Measurements from ENCODE around the gene RNF5.
"Not testable (repeated sequence)": the region's sequence is repeated elsewhere in the genome, so short reads cannot be mapped to it uniquely, and the experiment has no call there.

RNF5 gene

GRCh38 chr6:32190911-32191677, 12.9 kb downstream of the RNF5 start:
- Histone ChIP-seq H3K4me3 (ENCODE audit: low read length) (peak overlapping the region; percentile 83), H3K27ac (ENCODE audit: low read depth, low read length) (peak overlapping the region; percentile 90), H3F3A (ENCODE audit: control insufficient read depth, insufficient read depth) (peaks cover 18% of the 10 kb centered on the region), H3K36me3 (ENCODE audit: control insufficient read depth, low read length) (peaks cover 48% of the 10 kb centered on the region), H3K4me2 (ENCODE audit: low read length) (peak overlapping the region; percentile 100), H3K4me1 (ENCODE audit: control insufficient read depth, low read length) (peaks cover 75% of the 10 kb centered on the region), H4K20me1 (ENCODE audit: control insufficient read depth, insufficient read depth, low read depth, low read length) (no peaks in the 10 kb centered on the region), H3K79me2 (ENCODE audit: control insufficient read depth, low read length) (peaks cover 57% of the 10 kb centered on the region), H3K27me3 (ENCODE audit: control insufficient read depth, low read length) (no peaks in the 10 kb centered on the region), H3K9me3 (ENCODE audit: control insufficient read depth, insufficient read depth, low read length) (no peaks in the 10 kb centered on the region), H3K9me2 (replicated peaks; ENCODE audit: control insufficient read depth, low read length) (no peaks in the 10 kb centered on the region)
- TF ChIP-seq CTCF (IDR thresholded peaks at IDR 0.05; ENCODE audit: low read depth, low read length, poor library complexity, severe bottlenecking), result no peak
- no peak for TF ChIP-seq EZH2phosphoT487 (IDR thresholded peaks at IDR 0.05; ENCODE audit: borderline replicate concordance, low read length)

DNA sequence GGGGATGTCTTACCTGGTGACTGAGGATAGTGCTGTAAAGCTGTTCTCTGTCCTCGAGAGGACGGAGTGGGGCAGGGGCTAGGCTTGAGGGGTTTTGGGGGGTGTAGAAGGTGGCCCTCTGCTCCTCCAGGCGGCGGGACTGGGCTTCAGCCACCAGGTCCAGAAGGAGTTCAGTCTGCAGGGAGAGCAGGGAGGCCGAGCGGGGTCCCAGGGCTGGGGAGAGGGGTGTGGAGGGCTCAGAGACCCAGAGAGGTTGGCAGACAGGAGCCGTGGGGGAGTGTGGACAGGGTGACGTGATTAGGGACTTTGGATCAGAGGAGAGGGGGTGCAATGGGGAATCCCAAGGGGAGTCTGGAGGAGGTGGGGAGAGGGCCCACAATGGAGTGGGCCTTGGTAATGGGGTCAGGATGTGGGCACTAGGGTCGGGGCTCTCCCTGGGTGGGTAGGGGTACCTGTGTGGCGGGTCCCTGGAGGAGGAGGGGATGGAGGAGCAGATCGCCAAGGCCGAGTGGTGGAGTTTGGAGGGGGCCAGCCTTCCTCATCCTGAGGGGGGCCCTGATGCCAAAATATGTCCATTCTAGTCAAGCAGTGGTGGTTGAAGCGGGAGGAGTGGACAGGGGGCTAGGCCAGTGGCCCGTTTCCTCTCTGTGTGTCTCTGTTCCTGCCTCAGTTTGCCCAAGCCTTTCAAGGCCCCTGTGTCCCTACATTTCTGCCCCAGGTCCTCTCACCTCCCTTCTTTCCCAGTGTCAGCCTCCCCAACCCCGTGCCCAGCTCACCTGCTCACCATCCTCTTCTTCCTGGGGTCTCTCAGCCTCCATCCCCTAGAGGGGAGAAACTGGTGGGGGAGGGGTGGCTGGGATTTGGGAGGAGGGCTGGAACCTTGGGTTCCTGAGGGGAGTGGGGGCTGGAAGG, 13.7 kb downstream of the RNF5 start:
- Histone ChIP-seq H3K9me3 (ENCODE audit: control insufficient read depth, insufficient read depth, low read length) (no peaks in the 10 kb centered on the region), H3K79me2 (ENCODE audit: control insufficient read depth, low read length) (peaks cover 57% of the 10 kb centered on the region), H3K4me1 (ENCODE audit: control insufficient read depth, low read length) (peaks cover 75% of the 10 kb centered on the region), H3K9me2 (replicated peaks; ENCODE audit: control insufficient read depth, low read length) (no peaks in the 10 kb centered on the region), H3K4me3 (ENCODE audit: low read length) (peak overlapping the region; percentile 83), H3K4me2 (ENCODE audit: low read length) (peak overlapping the region; percentile 100), H3F3A (ENCODE audit: control insufficient read depth, insufficient read depth) (peaks cover 18% of the 10 kb centered on the region), H3K36me3 (ENCODE audit: control insufficient read depth, low read length) (peaks cover 41% of the 10 kb centered on the region), H3K27ac (ENCODE audit: low read depth, low read length) (peak overlapping the region; percentile 90), H4K20me1 (ENCODE audit: control insufficient read depth, insufficient read depth, low read depth, low read length) (no peaks in the 10 kb centered on the region), H3K27me3 (ENCODE audit: control insufficient read depth, low read length) (no peaks in the 10 kb centered on the region)
- TF ChIP-seq EZH2phosphoT487 (IDR thresholded peaks at IDR 0.05; ENCODE audit: borderline replicate concordance, low read length) (no peak), CTCF (IDR thresholded peaks at IDR 0.05; ENCODE audit: low read depth, low read length, poor library complexity, severe bottlenecking) (no peak)

DNA sequence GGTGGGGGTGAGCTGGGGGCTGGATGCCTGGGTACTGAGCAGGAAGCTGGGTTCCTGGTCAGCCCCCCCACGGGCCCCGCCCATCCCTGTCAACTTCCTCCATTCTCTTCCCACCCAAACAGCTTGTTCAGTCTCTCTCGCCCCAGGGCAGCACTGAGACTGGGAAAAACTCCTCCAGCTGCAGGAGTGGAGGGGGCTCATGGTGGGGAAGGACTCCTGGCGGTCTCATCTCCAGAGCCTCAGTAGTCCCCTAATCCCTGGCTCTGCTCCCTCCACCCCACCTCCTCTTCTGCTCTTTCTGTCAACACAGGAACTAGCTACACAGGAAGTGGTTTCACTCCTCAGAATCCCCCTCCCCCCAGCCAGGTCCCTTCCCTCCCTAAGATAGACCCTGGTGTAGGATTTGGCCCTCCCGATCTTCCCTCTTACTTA, 14.4 kb downstream of the RNF5 start, which contains the start of gene GPSM3:
GPSM3 (minus strand) TSS at position 36 of the 432 bp plus-strand sequence. CDS start 130 bp downstream, outside the sequence.
- H3K9me3 ChIP-seq (ENCODE audit: control insufficient read depth, insufficient read depth, low read length), result no peaks in the 10 kb centered on the region
- TF ChIP-seq EZH2phosphoT487 (IDR thresholded peaks at IDR 0.05; ENCODE audit: borderline replicate concordance, low read length) (no peak), CTCF (IDR thresholded peaks at IDR 0.05; ENCODE audit: low read depth, low read length, poor library complexity, severe bottlenecking) (no peak)
- peak within 1 kb of the TSS; percentile 83 for H3K4me3 ChIP-seq (ENCODE audit: low read length)
- peaks cover 34% of the 10 kb centered on the region for H3K36me3 ChIP-seq (ENCODE audit: control insufficient read depth, low read length)
- H3K27ac ChIP-seq (ENCODE audit: low read depth, low read length), result peak within 1 kb of the TSS; percentile 90
- no peaks in the 10 kb centered on the region for H4K20me1 ChIP-seq (ENCODE audit: control insufficient read depth, insufficient read depth, low read depth, low read length)
- H3F3A ChIP-seq (ENCODE audit: control insufficient read depth, insufficient read depth), result peaks cover 24% of the 10 kb centered on the region
- H3K79me2 ChIP-seq (ENCODE audit: control insufficient read depth, low read length), result peaks cover 54% of the 10 kb centered on the region
- no peaks in the 10 kb centered on the region for H3K9me2 ChIP-seq (replicated peaks; ENCODE audit: control insufficient read depth, low read length)
- H3K4me1 ChIP-seq (ENCODE audit: control insufficient read depth, low read length), result peaks cover 75% of the 10 kb centered on the region
- peak within 1 kb of the TSS; percentile 100 for H3K4me2 ChIP-seq (ENCODE audit: low read length)
- no peaks in the 10 kb centered on the region for H3K27me3 ChIP-seq (ENCODE audit: control insufficient read depth, low read length)

- peak overlapping the region; percentile 83 for H3K4me3 ChIP-seq (ENCODE audit: low read length)
Measured at GRCh38 chr6:32193096-32193495, 14.9 kb downstream of the RNF5 start.

More at GRCh38 chr6:32193096-32193495, 14.9 kb downstream of the RNF5 start:
- H4K20me1 ChIP-seq (ENCODE audit: control insufficient read depth, insufficient read depth, low read depth, low read length); H3K27me3 ChIP-seq (ENCODE audit: control insufficient read depth, low read length); H3K9me2 ChIP-seq (replicated peaks; ENCODE audit: control insufficient read depth, low read length); H3K9me3 ChIP-seq (ENCODE audit: control insufficient read depth, insufficient read depth, low read length): not testable (repeated sequence)
- Histone ChIP-seq H3K4me1 (ENCODE audit: control insufficient read depth, low read length) (peaks cover 75% of the 10 kb centered on the region), H3F3A (ENCODE audit: control insufficient read depth, insufficient read depth) (peaks cover 28% of the 10 kb centered on the region), H3K36me3 (ENCODE audit: control insufficient read depth, low read length) (peaks cover 29% of the 10 kb centered on the region), H3K4me2 (ENCODE audit: low read length) (peak overlapping the region; percentile 100), H3K79me2 (ENCODE audit: control insufficient read depth, low read length) (peaks cover 49% of the 10 kb centered on the region), H3K27ac (ENCODE audit: low read depth, low read length) (peak overlapping the region; percentile 90)
